T-helper 2 cell treated with Interferon-gamma antibody and Interleukin-4, amounts not matched to agents 5 μg/mL and 100 μg/mL, for 36 hours (primary cell): ENCODE results near the gene ABLIM3.

Experiments
- DNase-seq: peaks from one replicate; pipeline ENCODE4 v3.0.0; 2021; ENCODE audit warnings: low spot score
- H3K27ac Mint-ChIP-seq: one replicate; pipeline ENCODE4 v1.8.0; 2021; ENCODE audit warnings: mild to moderate bottlenecking, mixed read lengths
- H3K27me3 Mint-ChIP-seq: one replicate; pipeline ENCODE4 v1.8.0; 2021; ENCODE audit warnings: low read depth, mixed read lengths
- H3K36me3 Mint-ChIP-seq: one replicate; pipeline ENCODE4 v1.8.0; 2021; ENCODE audit warnings: low read depth, mixed read lengths
- H3K4me1 Mint-ChIP-seq: one replicate; pipeline ENCODE4 v1.8.0; 2021; ENCODE audit warnings: low read depth, mixed read lengths
- H3K4me3 Mint-ChIP-seq: one replicate; pipeline ENCODE4 v1.8.0; 2022; ENCODE audit warnings: mild to moderate bottlenecking, moderate library complexity, mixed read lengths
- H3K9me3 Mint-ChIP-seq: one replicate; pipeline ENCODE4 v1.8.0; 2021; ENCODE audit warnings: mixed read lengths

Gene ABLIM3

DNA sequence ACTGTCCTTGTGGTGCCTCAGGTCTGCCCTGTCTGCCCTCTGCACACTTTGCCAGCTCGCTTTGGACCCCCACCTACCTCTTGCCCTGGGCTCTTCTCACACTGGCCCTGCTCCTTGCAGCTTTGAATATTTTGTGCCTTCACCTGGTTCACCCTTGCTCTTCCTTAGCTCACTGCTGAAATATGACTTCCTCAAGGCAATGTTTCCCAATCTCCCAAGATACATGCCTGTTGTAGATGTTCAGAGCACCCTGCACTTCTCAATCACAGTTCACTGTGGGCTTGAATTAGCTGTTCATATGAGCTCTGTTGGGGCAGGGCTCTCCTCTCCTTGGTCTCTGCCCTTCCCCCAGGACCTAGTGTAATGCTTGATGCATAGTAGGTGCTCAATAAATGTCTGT is 138.4 kb downstream of the ABLIM3 start:
- no peak overlapping the region for H3K27ac Mint-ChIP-seq
- H3K27me3 Mint-ChIP-seq = peaks cover 30% of the 10 kb centered on the region
- no peak overlapping the region for H3K4me3 Mint-ChIP-seq

DNA sequence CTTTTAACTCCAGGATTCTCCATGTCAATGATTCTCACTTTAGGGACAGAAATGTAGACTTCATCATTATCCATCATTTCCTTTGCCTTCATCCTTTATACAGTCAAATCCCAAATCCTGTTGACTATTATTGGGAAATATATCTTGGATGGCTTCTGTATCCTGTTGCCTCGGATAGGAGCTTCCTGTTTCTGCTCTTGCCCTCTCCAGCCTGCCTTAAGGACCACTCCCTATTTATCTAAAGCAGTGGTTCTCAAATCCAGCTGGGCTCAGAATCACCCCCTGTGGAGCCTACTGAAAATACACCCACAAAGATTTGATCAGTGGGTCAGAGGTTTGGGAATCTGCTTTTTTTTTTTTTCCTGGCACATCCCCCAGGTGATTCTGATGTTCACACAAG is 138.8 kb downstream of the ABLIM3 start:
- no peaks in the 10 kb centered on the region for H3K36me3 Mint-ChIP-seq
- no peak for DNase-seq
- H3K4me1 Mint-ChIP-seq = no peaks in the 10 kb centered on the region
- H3K9me3 Mint-ChIP-seq = no peaks in the 10 kb centered on the region
- H3K27ac Mint-ChIP-seq = no peak overlapping the region
- H3K27me3 Mint-ChIP-seq = peaks cover 29% of the 10 kb centered on the region
- H3K4me3 Mint-ChIP-seq = no peak overlapping the region

More for the DNA sequence above, 138.4 kb downstream of the ABLIM3 start:
- no peak for DNase-seq
- no peaks in the 10 kb centered on the region for H3K4me1 Mint-ChIP-seq
- H3K36me3 Mint-ChIP-seq = no peaks in the 10 kb centered on the region
- H3K9me3 Mint-ChIP-seq = no peaks in the 10 kb centered on the region

GRCh38 chr5:149280802-149281201 is 139.5 kb downstream of the ABLIM3 start:
- Mint-ChIP-seq H3K27ac (no peak overlapping the region), H3K27me3 (peaks cover 26% of the 10 kb centered on the region), H3K36me3 (no peaks in the 10 kb centered on the region), H3K9me3 (no peaks in the 10 kb centered on the region), H3K4me1 (no peaks in the 10 kb centered on the region), H3K4me3 (no peak overlapping the region)
- DNase-seq = no peak

DNA sequence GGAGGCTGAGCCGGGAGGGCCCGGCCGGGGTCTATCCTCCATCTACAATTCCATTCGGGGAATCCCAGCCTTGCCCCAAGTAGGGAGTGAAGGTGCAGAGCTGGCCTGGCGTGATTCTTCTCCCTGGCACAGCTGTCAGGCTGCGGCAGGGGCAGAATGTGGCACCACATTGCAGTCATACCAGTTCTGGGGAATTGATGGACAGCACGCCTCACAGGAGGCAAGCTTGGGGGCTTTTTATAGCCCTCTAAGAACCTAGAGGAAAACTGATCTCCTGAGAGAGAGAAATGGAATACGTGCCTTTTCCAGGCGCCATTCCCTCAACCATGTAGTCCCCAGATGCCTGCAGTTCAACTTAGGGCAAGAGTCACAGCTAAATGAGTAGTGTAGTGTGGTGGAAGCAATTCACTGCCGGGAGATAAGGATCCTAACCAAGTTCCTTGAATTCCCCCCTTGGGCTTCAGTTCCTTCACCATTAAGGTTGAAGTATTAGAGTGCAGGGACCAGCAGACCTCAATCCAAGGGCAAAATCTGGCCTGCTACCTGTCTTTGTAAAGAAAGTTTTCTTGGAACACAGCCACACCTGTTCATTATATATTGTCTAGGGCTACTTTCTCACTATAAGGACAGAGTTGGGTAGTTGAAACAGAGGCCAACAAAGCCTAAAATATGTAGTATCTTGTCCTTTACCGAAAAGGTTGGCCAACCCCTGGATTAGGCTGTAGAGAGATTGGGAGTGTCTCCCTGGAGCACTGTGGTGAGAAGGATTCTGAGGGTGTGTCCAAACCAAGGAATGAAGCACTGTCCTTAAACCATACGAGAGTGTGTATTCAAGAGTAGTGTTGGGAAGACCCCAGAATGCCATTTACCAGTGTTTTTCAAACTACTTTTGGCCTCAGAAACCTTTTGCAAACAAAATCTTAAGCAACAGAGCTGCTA is 141.0 kb downstream of the ABLIM3 start:
- no peaks in the 10 kb centered on the region for H3K4me1 Mint-ChIP-seq
- no peak overlapping the region for H3K4me3 Mint-ChIP-seq
- DNase-seq = no peak
- H3K9me3 Mint-ChIP-seq = no peaks in the 10 kb centered on the region
- H3K36me3 Mint-ChIP-seq = no peaks in the 10 kb centered on the region
- no peak overlapping the region for H3K27ac Mint-ChIP-seq
- H3K27me3 Mint-ChIP-seq = peaks cover 25% of the 10 kb centered on the region

GRCh38 chr5:149282966-149283332 is 141.7 kb downstream of the ABLIM3 start:
- Mint-ChIP-seq H3K36me3 (no peaks in the 10 kb centered on the region), H3K4me3 (no peak overlapping the region), H3K4me1 (no peaks in the 10 kb centered on the region), H3K27ac (no peak overlapping the region), H3K9me3 (no peaks in the 10 kb centered on the region), H3K27me3 (peaks cover 22% of the 10 kb centered on the region)
- no peak for DNase-seq

GRCh38 chr5:149283626-149284480 is 142.6 kb downstream of the ABLIM3 start:
- H3K27ac Mint-ChIP-seq = no peak overlapping the region
- H3K4me1 Mint-ChIP-seq = no peaks in the 10 kb centered on the region
- peaks cover 13% of the 10 kb centered on the region for H3K27me3 Mint-ChIP-seq
- H3K4me3 Mint-ChIP-seq = no peak overlapping the region
- no peak for DNase-seq
- H3K36me3 Mint-ChIP-seq = no peaks in the 10 kb centered on the region
- H3K9me3 Mint-ChIP-seq = no peaks in the 10 kb centered on the region

- Mint-ChIP-seq H3K4me1 (no peaks in the 10 kb centered on the region), H3K4me3 (no peak overlapping the region), H3K36me3 (no peaks in the 10 kb centered on the region), H3K27ac (no peak overlapping the region), H3K27me3 (peaks cover 12% of the 10 kb centered on the region), H3K9me3 (no peaks in the 10 kb centered on the region)
- no peak for DNase-seq
These were observed 143.2 kb downstream of the ABLIM3 start for GRCh38 chr5:149284501-149284900.

- no peaks in the 10 kb centered on the region for H3K9me3 Mint-ChIP-seq
- no peak overlapping the region for H3K27ac Mint-ChIP-seq
- no peak overlapping the region for H3K4me3 Mint-ChIP-seq
- DNase-seq = no peak
- H3K27me3 Mint-ChIP-seq = peaks cover 7% of the 10 kb centered on the region
- H3K36me3 Mint-ChIP-seq = no peaks in the 10 kb centered on the region
- no peaks in the 10 kb centered on the region for H3K4me1 Mint-ChIP-seq
These were observed 143.9 kb downstream of the ABLIM3 start for GRCh38 chr5:149285153-149285552.

DNA sequence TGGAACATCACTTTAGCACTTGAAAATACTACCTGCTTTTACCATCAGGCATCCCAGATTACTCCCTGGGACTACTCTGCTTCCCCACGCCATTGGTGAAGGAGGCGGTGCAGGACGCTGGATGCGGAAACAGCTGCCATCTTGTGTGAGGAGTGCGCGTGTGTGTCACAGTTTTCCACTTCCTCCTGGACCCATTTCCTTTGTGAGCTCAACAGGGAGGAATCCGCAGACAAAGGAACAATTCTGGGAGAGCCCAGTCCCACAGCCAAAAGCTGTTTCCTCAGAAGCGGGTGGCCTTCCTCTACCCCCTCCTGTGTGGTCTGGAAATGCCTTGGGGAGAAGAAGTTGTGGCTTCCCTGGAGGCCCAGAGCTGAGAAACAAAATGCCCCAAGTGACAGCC is 147.1 kb downstream of the ABLIM3 start:
- no peaks in the 10 kb centered on the region for H3K9me3 Mint-ChIP-seq
- no peak for DNase-seq
- H3K27me3 Mint-ChIP-seq = peaks cover 8% of the 10 kb centered on the region
- H3K36me3 Mint-ChIP-seq = no peaks in the 10 kb centered on the region
- no peaks in the 10 kb centered on the region for H3K4me1 Mint-ChIP-seq
- no peak overlapping the region for H3K27ac Mint-ChIP-seq
- H3K4me3 Mint-ChIP-seq = no peak overlapping the region

GRCh38 chr5:149289301-149289700 is 148.0 kb downstream of the ABLIM3 start:
- DNase-seq = no peak
- no peaks in the 10 kb centered on the region for H3K4me1 Mint-ChIP-seq
- no peaks in the 10 kb centered on the region for H3K36me3 Mint-ChIP-seq

DNA sequence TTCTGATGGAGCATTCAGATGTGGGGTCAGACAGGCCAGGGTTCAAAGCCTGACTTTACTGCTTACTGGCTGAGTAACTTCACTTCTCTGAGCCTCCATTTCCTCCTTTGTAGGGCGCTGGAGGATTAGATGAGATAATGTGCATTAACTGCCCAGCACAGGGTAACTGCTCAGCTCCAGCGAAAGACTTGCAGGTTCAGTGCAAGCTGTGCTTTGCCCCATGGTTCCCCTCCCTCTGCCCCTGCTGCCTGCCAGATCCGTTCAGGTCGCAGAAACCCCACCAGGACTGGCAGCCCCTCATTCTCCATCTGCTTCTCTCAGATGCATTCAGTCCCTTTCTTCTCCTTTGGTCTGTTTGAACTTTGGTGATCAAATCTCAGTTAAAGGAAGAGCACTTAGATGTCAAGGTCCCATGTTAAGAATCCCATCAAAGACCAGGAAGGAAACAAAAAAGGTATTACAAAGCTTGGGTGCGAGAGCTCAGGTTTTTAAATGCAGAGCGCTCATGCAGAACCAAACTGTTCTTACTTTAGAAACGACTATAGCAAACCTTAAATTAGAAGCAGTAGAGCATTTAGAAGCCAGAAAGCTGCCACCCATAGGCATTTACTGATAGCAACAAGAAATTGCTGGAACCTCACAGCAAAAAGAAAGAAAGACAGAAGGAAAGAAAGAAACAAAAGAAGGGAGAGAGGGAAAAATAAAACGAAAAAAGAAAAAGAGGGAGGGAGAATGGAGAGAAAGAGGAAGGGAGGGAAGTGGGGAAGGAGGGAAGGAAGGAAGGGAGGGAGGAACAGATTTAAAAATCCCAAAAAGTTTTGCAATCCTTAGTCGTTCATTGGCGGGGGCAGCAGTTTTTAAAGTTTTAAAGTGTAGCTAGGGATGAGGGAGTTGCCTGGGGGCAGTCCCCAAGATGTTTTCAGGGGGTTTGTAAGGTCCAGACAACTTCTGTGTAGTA is 153.9 kb downstream of the ABLIM3 start:
- Mint-ChIP-seq H3K9me3 (no peaks in the 10 kb centered on the region), H3K27ac (no peak overlapping the region), H3K27me3 (peaks cover 18% of the 10 kb centered on the region), H3K36me3 (no peaks in the 10 kb centered on the region), H3K4me1 (no peaks in the 10 kb centered on the region), H3K4me3 (no peak overlapping the region)
- no peak for DNase-seq

More at GRCh38 chr5:149289301-149289700, 148.0 kb downstream of the ABLIM3 start:
- no peak overlapping the region for H3K4me3 Mint-ChIP-seq
- no peak overlapping the region for H3K27ac Mint-ChIP-seq
- H3K27me3 Mint-ChIP-seq = peaks cover 4% of the 10 kb centered on the region
- no peaks in the 10 kb centered on the region for H3K9me3 Mint-ChIP-seq

DNA sequence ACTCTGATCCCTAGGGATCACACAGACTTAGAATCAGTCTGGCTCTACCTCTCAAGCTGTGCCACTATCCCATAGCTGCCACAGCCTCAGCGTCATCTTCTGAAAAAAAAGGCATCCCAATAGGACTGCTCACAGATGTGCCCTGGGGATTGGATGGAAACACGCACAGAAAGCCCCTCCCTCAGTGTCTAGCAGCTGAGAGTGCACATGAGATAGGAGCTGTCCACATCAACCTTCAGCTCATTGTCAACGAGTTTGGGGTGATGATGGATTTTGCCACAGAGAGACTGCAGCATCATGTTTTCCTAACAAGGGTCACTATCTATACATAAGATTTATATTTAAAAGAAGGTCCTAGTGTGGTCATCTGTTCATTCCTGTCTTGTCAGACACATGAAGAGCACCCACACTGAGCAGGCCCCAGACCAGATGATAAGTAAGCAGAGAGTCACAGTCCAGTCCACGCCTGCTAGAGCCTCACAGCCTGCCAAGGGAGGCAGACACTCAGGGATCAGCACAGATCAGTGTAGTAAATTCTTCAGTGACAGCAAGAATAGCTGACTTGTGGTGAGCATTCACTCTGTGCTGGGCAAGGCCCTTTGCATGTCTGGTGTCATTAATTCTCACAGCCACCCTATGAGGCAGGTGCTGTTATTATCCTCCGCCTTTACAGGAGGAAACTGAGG is 156.2 kb downstream of the ABLIM3 start:
- Mint-ChIP-seq H3K27ac (no peak overlapping the region), H3K4me3 (no peak overlapping the region), H3K4me1 (no peaks in the 10 kb centered on the region), H3K27me3 (peaks cover 14% of the 10 kb centered on the region), H3K36me3 (no peaks in the 10 kb centered on the region), H3K9me3 (no peaks in the 10 kb centered on the region)
- no peak for DNase-seq

GRCh38 chr5:149298163-149298562 is 156.9 kb downstream of the ABLIM3 start:
- Mint-ChIP-seq H3K27ac (no peak overlapping the region), H3K36me3 (no peaks in the 10 kb centered on the region), H3K27me3 (peaks cover 14% of the 10 kb centered on the region), H3K9me3 (no peaks in the 10 kb centered on the region), H3K4me3 (no peak overlapping the region), H3K4me1 (no peaks in the 10 kb centered on the region)
- no peak for DNase-seq
